ENCODE data around the gene PEAK3. TPM values are rescaled to one million over a fixed set of nuclear protein-coding genes. Genes with fewer than 3 reads are reported as not detected.

PEAK3 gene
- total and polyA plus RNA-seq, 8 donors: 0.07 to 8.5 (median 0.16) TPM

- H3K27ac ChIP-seq: peak overlapping the region in 1 of 2 donors; percentile 28
- peaks cover 0 to 27% of the 10 kb centered on the region in 2 donors for H3K36me3 ChIP-seq
- TF ChIP-seq, protein P1, sequence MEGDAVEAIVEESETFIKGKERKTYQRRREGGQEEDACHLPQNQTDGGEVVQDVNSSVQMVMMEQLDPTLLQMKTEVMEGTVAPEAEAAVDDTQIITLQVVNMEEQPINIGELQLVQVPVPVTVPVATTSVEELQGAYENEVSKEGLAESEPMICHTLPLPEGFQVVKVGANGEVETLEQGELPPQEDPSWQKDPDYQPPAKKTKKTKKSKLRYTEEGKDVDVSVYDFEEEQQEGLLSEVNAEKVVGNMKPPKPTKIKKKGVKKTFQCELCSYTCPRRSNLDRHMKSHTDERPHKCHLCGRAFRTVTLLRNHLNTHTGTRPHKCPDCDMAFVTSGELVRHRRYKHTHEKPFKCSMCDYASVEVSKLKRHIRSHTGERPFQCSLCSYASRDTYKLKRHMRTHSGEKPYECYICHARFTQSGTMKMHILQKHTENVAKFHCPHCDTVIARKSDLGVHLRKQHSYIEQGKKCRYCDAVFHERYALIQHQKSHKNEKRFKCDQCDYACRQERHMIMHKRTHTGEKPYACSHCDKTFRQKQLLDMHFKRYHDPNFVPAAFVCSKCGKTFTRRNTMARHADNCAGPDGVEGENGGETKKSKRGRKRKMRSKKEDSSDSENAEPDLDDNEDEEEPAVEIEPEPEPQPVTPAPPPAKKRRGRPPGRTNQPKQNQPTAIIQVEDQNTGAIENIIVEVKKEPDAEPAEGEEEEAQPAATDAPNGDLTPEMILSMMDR (IDR thresholded peaks at IDR 0.05): no peak
- peaks cover 3 to 54% of the 10 kb centered on the region in 2 donors for H3K4me1 ChIP-seq
- DNase-seq (no peak), ATAC-seq (no peak)
- H3K4me3 ChIP-seq: peak overlapping the region in 1 of 2 donors; percentile 25
- intact Hi-C loops (cut with DNase I): no loop called here
- H3K9me3 ChIP-seq: no peaks in the 10 kb centered on the region
- peaks cover 0 to 8% of the 10 kb centered on the region in 2 donors for H3K27me3 ChIP-seq
These were observed 1.2 kb downstream of the PEAK3 start for GRCh38 chr19:2280633-2281264.

DNA sequence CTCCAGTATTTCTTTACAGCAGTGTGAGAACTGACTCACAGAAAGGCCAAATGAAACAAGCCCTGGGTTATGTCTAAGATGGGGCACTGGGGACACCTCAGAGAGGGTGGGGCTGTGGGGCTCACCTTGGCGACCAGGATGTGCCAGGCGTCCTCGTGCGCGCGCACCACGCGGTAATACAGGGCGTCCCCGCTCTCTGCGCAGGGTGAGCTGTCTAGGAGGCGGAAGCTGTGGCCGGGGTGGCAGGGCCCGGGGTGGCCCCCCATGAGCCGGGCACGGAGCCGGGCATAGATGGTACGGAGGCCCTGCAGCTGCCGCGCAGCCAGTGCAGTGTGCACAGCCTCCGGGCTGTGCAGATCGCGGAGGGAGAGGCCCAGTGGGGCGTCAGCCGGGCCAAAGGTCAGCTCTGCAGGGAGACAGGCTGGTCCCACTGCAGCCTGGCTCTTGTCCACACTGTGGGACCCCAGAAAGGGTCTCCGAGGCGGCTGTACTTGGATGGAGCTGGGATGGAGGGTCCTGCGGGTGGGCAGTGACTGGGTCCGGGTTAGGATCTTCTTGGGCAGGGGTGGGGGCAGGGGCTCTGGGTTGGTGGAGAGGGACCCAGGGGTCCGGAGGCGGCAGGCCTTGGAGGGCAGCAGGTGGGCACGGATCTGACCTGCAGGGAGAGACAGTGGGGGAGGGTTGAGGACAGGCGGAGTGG, 3.4 kb downstream of the PEAK3 start:
- Histone ChIP-seq H3K9me3 (no peaks in the 10 kb centered on the region), H3K4me3 (no peak overlapping the region), H3K27ac (no peak overlapping the region), H3K36me3 (peaks cover 0 to 37% of the 10 kb centered on the region in 2 donors), H3K27me3 (peaks cover 0 to 8% of the 10 kb centered on the region in 2 donors), H3K4me1 (peaks cover 17 to 60% of the 10 kb centered on the region in 2 donors)
- intact Hi-C loops (cut with DNase I): loop anchor here in 1 of 2 donors (10.0 kb wide), 1 partner anchor 106 kb away; no protein-coding TSS in a partner anchor
- TF ChIP-seq, protein P1 (IDR thresholded peaks at IDR 0.05): no peak
- ATAC-seq: no peak
- DNase-seq: no peak

- Histone ChIP-seq H3K36me3 (peaks cover 0 to 52% of the 10 kb centered on the region in 2 donors), H3K9me3 (no peaks in the 10 kb centered on the region), H3K27me3 (peaks cover 0 to 3% of the 10 kb centered on the region in 2 donors), H3K4me1 (peaks cover 27 to 61% of the 10 kb centered on the region in 2 donors), H3K27ac (no peak overlapping the region), H3K4me3 (no peak overlapping the region)
- intact Hi-C loops (cut with DNase I): loop anchor here in 1 of 2 donors (10.0 kb wide), 1 partner anchor 108 kb away; no protein-coding TSS in a partner anchor
- TF ChIP-seq, protein P1 (IDR thresholded peaks at IDR 0.05): no peak
- DNase-seq: no peak
- no peak for ATAC-seq
These were observed 4.8 kb downstream of the PEAK3 start for GRCh38 chr19:2277138-2277537.

- Histone ChIP-seq H3K27ac (peak overlapping the region in 1 of 2 donors; percentile 53), H3K36me3 (peaks cover 0 to 58% of the 10 kb centered on the region in 2 donors), H3K4me1 (peaks cover 32 to 67% of the 10 kb centered on the region in 2 donors), H3K27me3 (no peaks in the 10 kb centered on the region), H3K9me3 (no peaks in the 10 kb centered on the region), H3K4me3 (no peak overlapping the region)
- intact Hi-C loops (cut with DNase I): loop anchor here in 1 of 2 donors (10.0 kb wide), 1 partner anchor 108 kb away; no protein-coding TSS in a partner anchor
- no peak for DNase-seq
- TF ChIP-seq, protein P1 (IDR thresholded peaks at IDR 0.05): no peak
- no peak for ATAC-seq
These were observed 5.5 kb downstream of the PEAK3 start for GRCh38 chr19:2276429-2276986.

Data from left lung (tissue), 10 donors.